Thyroid gland (tissue), 4 donors: ENCODE results near the gene RPS6KB2. TPM values are rescaled to one million over a fixed set of nuclear protein-coding genes. Genes with fewer than 3 reads are reported as not detected.

Source experiments
- DNase-seq, 2 donors: peaks; one replicate each; pipeline ENCODE4 v3.0.0-alpha.2; 2019
- H3K27ac ChIP-seq, 3 donors: fragments of 200-600 bp; sonication (generic); 1 replicate in 2 of 3; 2 replicates in 1 of 3; pipeline ENCODE4 v1.5.1; 2016 to 2019; ENCODE audit warnings: mild to moderate bottlenecking in 1 of 3, moderate library complexity in 1 of 3
- H3K27me3 ChIP-seq: fragments of 200-600 bp; sonication (generic); one replicate; pipeline ENCODE4 v1.5.1; 2019
- H3K36me3 ChIP-seq, 2 donors: fragments of 200-600 bp; sonication (generic); one replicate each; pipeline ENCODE4 v1.5.1; 2016 to 2019
- H3K4me1 ChIP-seq, 2 donors: fragments of 200-600 bp; sonication (generic); one replicate each; pipeline ENCODE4 v1.5.1; 2017 to 2019
- H3K4me3 ChIP-seq, 3 donors: fragments of 200-600 bp; sonication (generic); replicated peaks in 1 of 3; 1 replicate in 2 of 3; 2 replicates in 1 of 3; pipeline ENCODE4 v1.5.1; 2016; ENCODE audit warnings: mild to moderate bottlenecking in 1 of 3
- H3K9me3 ChIP-seq: fragments of 200-600 bp; sonication (generic); one replicate; pipeline ENCODE4 v1.5.1; 2017
- POLR2A ChIP-seq, 2 donors: fragments of 450-650 bp; IDR thresholded peaks; one replicate each; pipeline ENCODE4 v1.6.1; 2017; ENCODE audit warnings: antibody characterized with exemption in 2 of 2, mild to moderate bottlenecking in 2 of 2, moderate library complexity in 1 of 2
- WGBS, 2 donors: methylation state at CpG; one replicate each; pipeline ENCODE4 v1.1.5; 2017; 5-methylcytosine and 5-hydroxymethylcytosine counted together
- intact Hi-C: fragments of 100-400 bp; cut with DNase I; formaldehyde crosslinking; loops from one replicate; pipeline ENCODE4 v1.15.1; 2023
- total RNA-seq, 4 donors: library from RNA; depleted of rRNA; stranded (reverse); fragments of >200 nt; gene quantifications; one replicate each; pipeline ENCODE4 v1.2.3, GENCODE V29; 2016
- TF ChIP-seq, protein P1 (sequence below), 6 experiments: fragments of 200-600 bp in 3 of 6; fragments of 450-650 bp in 3 of 6; sonication (generic) in 3 of 6; IDR thresholded peaks; one replicate each; pipeline ENCODE4 v1.5.1; 2016 to 2019; ENCODE audit warnings: antibody characterized with exemption in 6 of 6, mild to moderate bottlenecking in 2 of 6, inconsistent platforms in 1 of 6, moderate library complexity in 1 of 6

The RPS6KB2 gene
- total RNA-seq, 4 donors from 2014 or later: 44.1 to 102 (median 62.2) TPM

DNA sequence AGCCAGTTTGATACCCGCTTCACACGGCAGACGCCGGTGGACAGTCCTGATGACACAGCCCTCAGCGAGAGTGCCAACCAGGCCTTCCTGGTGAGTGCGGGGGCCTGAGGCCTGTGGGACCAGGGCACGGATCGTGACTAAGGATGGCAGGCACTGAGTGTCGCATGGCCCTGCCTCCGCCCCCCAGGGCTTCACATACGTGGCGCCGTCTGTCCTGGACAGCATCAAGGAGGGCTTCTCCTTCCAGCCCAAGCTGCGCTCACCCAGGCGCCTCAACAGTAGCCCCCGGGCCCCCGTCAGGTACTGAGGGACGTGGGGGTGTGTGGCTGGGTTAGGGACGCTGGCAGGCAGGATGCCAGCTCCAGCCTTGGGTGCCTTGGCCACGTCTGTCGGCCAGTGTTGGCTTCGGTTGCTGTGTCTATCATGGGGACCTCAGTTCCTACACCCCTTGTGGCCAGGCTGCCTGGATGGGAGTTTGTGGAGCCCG is 6.1 kb downstream of the RPS6KB2 start:
- no peak for DNase-seq
- H3K36me3 ChIP-seq: peaks cover 40 to 41% of the 10 kb centered on the region in 2 donors
- TF ChIP-seq POLR2A (IDR thresholded peaks at IDR 0.05): no peak
- TF ChIP-seq, protein P1, sequence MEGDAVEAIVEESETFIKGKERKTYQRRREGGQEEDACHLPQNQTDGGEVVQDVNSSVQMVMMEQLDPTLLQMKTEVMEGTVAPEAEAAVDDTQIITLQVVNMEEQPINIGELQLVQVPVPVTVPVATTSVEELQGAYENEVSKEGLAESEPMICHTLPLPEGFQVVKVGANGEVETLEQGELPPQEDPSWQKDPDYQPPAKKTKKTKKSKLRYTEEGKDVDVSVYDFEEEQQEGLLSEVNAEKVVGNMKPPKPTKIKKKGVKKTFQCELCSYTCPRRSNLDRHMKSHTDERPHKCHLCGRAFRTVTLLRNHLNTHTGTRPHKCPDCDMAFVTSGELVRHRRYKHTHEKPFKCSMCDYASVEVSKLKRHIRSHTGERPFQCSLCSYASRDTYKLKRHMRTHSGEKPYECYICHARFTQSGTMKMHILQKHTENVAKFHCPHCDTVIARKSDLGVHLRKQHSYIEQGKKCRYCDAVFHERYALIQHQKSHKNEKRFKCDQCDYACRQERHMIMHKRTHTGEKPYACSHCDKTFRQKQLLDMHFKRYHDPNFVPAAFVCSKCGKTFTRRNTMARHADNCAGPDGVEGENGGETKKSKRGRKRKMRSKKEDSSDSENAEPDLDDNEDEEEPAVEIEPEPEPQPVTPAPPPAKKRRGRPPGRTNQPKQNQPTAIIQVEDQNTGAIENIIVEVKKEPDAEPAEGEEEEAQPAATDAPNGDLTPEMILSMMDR (IDR thresholded peaks at IDR 0.05): no peak
- H3K27me3 ChIP-seq: no peaks in the 10 kb centered on the region
- H3K4me3 ChIP-seq: no peak overlapping the region
- no peak overlapping the region for H3K27ac ChIP-seq
- 85% methylated on average over 14 of the region's 23 CpGs; no CpG with 5 or more reads in 1 of the 2 donors for WGBS, 2 donors
- no peaks in the 10 kb centered on the region for H3K9me3 ChIP-seq
- intact Hi-C loops: no loop called here
- peaks cover 2 to 15% of the 10 kb centered on the region in 2 donors for H3K4me1 ChIP-seq

DNA sequence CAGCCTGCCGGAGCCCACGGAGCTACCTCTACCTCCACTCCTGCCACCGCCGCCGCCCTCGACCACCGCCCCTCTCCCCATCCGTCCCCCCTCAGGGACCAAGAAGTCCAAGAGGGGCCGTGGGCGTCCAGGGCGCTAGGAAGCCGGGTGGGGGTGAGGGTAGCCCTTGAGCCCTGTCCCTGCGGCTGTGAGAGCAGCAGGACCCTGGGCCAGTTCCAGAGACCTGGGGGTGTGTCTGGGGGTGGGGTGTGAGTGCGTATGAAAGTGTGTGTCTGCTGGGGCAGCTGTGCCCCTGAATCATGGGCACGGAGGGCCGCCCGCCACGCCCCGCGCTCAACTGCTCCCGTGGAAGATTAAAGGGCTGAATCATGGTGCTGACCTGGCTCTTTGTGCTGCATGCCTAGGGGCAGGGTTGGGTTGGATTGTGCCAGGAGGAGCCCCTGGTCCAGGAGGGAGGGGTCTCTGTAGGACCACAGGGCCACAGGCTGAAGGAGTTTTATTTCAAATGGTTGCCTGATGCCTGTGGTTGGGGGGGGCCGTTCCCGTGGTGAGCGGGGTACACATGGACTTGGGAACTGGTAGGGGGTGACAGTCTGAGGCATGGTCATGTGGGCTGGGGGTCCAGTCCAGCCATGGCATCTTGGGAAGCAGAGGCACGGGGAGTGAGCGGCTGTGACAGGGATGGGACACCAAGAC is 6.9 kb downstream of the RPS6KB2 start:
- TF ChIP-seq, protein P1 (IDR thresholded peaks at IDR 0.05): no peak
- TF ChIP-seq POLR2A (IDR thresholded peaks at IDR 0.05): no peak
- intact Hi-C loops: no loop called here
- H3K27me3 ChIP-seq: no peaks in the 10 kb centered on the region
- WGBS, 2 donors: 87 to 90% methylated on average over 9 to 26 of the region's 26 CpGs
- H3K9me3 ChIP-seq: no peaks in the 10 kb centered on the region
- H3K4me3 ChIP-seq: no peak overlapping the region
- no peak overlapping the region for H3K27ac ChIP-seq
- H3K4me1 ChIP-seq: peaks cover 5 to 15% of the 10 kb centered on the region in 2 donors
- H3K36me3 ChIP-seq: peaks cover 40 to 41% of the 10 kb centered on the region in 2 donors
- DNase-seq: no peak

DNA sequence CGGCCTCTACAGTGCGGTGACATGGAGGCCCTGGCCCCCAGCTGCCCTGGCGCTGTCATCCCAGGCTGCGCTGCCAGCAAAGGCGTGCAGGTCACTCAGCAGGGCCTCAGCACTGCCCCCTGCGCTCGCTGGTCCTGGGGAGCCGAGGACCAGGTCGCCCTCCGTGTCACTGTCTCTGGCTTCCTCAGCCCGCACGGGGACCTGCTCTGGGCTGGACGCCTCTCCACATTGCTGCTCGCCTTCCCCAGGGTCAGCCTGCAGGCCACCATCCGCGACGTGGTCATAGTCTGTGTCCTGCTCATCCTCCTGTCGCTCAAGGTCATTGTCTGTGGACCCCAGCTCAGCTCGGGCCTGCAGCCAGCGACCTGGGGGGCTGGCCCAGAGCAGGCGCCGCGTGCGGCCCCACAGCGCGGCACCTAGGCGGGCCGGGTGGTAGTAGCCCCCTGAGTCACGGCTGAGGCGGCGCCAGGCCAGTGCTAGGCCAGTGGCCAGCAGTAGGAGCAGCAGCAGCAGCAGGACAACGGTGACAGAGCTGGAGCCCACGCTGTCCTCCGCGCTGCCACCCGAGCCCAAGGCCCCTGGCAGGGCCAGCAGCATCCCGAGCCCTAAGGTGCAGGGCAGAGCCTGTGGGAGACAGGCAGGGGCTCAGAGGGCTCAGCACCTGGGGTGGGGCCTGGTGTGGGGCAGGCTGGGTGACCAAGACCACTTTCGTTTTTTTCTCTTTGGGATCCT is 7.6 kb downstream of the RPS6KB2 start:
- H3K36me3 ChIP-seq: peaks cover 40 to 46% of the 10 kb centered on the region in 2 donors
- TF ChIP-seq, protein P1 (IDR thresholded peaks at IDR 0.05): no peak
- no peak for TF ChIP-seq POLR2A (IDR thresholded peaks at IDR 0.05)
- H3K4me1 ChIP-seq: peaks cover 5 to 22% of the 10 kb centered on the region in 2 donors
- H3K27ac ChIP-seq: no peak overlapping the region
- intact Hi-C loops: no loop called here
- 87 to 95% methylated on average over 14 of the region's 38 CpGs for WGBS, 2 donors
- DNase-seq: no peak
- H3K4me3 ChIP-seq: no peak overlapping the region
- no peaks in the 10 kb centered on the region for H3K9me3 ChIP-seq
- no peaks in the 10 kb centered on the region for H3K27me3 ChIP-seq

DNA sequence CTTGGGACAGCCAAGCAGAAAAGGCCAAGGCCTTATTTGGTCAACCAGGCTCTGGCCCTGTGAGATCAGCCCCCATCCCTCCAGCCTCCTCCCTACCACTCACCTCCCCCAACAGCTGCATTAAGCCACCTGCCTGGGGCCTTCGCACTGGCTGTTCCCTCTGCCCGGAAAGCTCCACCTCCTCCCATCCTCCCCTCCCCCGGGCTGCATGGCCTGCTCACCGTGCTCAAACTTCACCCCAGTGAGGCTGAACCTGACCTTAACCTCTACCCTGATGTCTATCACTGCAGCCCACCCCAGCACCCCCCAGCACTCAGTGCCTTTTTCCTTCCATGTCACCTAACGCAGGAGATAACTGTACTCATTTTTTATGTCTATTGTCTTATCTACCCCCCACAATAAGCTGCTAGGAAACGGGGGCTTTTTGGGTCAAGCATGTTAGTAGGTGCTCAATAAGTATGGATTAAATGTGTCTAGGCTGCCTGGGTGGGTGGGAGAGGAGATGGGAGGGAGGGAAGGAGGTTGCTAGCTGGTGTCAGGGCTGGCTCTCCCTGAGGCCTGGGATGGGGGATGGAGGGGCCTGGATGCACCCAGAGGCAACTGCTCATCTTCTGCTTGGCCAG is 8.3 kb downstream of the RPS6KB2 start:
- Histone ChIP-seq H3K4me3 (no peak overlapping the region), H3K9me3 (no peaks in the 10 kb centered on the region), H3K27ac (no peak overlapping the region), H3K4me1 (peaks cover 5 to 24% of the 10 kb centered on the region in 2 donors), H3K27me3 (no peaks in the 10 kb centered on the region), H3K36me3 (peaks cover 42 to 43% of the 10 kb centered on the region in 2 donors)
- 65 to 72% methylated on average over 6 of the region's 6 CpGs for WGBS, 2 donors
- TF ChIP-seq POLR2A (IDR thresholded peaks at IDR 0.05): no peak
- TF ChIP-seq, protein P1 (IDR thresholded peaks at IDR 0.05): no peak
- no peak for DNase-seq
- intact Hi-C loops: no loop called here
